HPDE6-E6E7 (cell line): ENCODE results near the gene FAM162A.
"Not testable (repeated sequence)": the region's sequence is repeated elsewhere in the genome, so short reads cannot be mapped to it uniquely, and the experiment has no call there.

Experiments
- DNase-seq: peaks from one replicate; pipeline ENCODE4 v3.0.0; 2011; ENCODE audit warnings: missing footprints; ENCODE audit errors: extremely low spot score

Gene FAM162A

GRCh38 chr3:122416966-122417365 is 33.0 kb downstream of the FAM162A start:
- DNase-seq = no peak

GRCh38 chr3:122421101-122421500 is 37.1 kb downstream of the FAM162A start:
- DNase-seq = no peak

GRCh38 chr3:122421836-122422235 is 37.9 kb downstream of the FAM162A start:
- no peak for DNase-seq

GRCh38 chr3:122427857-122428471 is 44.0 kb downstream of the FAM162A start:
- no peak for DNase-seq

- no peak for DNase-seq
These were observed 46.4 kb downstream of the FAM162A start for GRCh38 chr3:122430371-122430770.

GRCh38 chr3:122435950-122436349 is 52.0 kb downstream of the FAM162A start:
- no peak for DNase-seq

- DNase-seq = no peak
These were observed 59.1 kb downstream of the FAM162A start for GRCh38 chr3:122443090-122443489.

- not testable (repeated sequence) for DNase-seq
These were observed 59.9 kb downstream of the FAM162A start for GRCh38 chr3:122443762-122444490.

- not testable (repeated sequence) for DNase-seq
These were observed 60.5 kb downstream of the FAM162A start for GRCh38 chr3:122444491-122444887.

GRCh38 chr3:122448218-122448617 is 64.2 kb downstream of the FAM162A start:
- not testable (repeated sequence) for DNase-seq

GRCh38 chr3:122451371-122451770 is 67.4 kb downstream of the FAM162A start:
- DNase-seq = no peak

GRCh38 chr3:122456074-122456473 is 72.1 kb downstream of the FAM162A start:
- DNase-seq = no peak

- no peak for DNase-seq
These were observed 73.7 kb downstream of the FAM162A start for GRCh38 chr3:122457706-122458105.

- peak; percentile 9 for DNase-seq
These were observed 75.0 kb downstream of the FAM162A start for GRCh38 chr3:122458992-122459391.

- no peak for DNase-seq
These were observed 77.8 kb downstream of the FAM162A start for GRCh38 chr3:122461806-122462205.
